ENCODE data around the gene NAA30.

Gene NAA30

DNA sequence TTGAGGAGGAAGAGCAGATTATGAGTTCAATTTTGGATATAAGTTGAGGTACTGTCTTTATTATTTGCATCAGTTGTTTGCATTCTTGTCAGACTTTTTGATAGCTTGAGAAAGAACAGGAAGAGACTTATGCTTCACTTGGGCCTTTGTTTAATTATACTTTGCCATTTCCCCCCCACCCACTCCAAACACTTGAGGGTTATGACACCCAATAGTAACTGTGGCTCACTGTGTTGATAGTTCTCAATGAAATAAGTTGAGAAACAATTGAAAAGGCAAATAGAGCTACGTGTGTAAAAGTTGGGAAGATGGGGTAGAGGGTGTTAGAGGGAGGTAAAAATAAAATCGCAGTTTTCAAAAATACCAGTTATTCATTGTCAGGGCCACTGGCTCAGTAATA, 17.7 kb downstream of the NAA30 start:
- H3K4me3 ChIP-seq (replicated peaks; ENCODE audit: low read depth, low read length), result no peak overlapping the region
- no peak for DNase-seq (ENCODE audit: extremely low read depth, low read depth)
- no peak for TF ChIP-seq CTCF (IDR thresholded peaks at IDR 0.05; ENCODE audit: low read depth, low read length, missing control alignments)

DNA sequence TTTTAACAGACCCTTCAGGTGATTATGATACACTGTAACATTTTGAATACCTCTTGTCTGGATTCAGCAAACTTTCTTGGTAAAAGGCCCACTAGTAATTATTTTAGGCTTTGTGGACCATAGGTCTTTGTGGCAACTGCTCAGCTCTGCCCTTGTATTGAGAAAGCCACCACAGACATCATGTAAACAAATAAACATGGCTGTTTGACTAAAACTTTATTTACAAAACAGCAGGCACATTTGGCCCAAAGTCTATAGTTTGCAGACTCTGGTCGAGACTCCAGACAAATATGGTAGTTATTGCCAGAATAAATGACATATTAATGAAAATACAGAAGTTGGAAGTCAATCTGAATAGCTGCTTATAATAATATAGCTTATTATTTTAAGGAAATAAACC, 18.2 kb downstream of the NAA30 start:
- DNase-seq (ENCODE audit: extremely low read depth, low read depth), result no peak
- no peak overlapping the region for H3K4me3 ChIP-seq (replicated peaks; ENCODE audit: low read depth, low read length)
- TF ChIP-seq CTCF (IDR thresholded peaks at IDR 0.05; ENCODE audit: low read depth, low read length, missing control alignments), result no peak

GRCh38 chr14:57412341-57412740, 22.0 kb downstream of the NAA30 start:
- no peak for TF ChIP-seq CTCF (IDR thresholded peaks at IDR 0.05; ENCODE audit: low read depth, low read length, missing control alignments)
- no peak overlapping the region for H3K4me3 ChIP-seq (replicated peaks; ENCODE audit: low read depth, low read length)

DNA sequence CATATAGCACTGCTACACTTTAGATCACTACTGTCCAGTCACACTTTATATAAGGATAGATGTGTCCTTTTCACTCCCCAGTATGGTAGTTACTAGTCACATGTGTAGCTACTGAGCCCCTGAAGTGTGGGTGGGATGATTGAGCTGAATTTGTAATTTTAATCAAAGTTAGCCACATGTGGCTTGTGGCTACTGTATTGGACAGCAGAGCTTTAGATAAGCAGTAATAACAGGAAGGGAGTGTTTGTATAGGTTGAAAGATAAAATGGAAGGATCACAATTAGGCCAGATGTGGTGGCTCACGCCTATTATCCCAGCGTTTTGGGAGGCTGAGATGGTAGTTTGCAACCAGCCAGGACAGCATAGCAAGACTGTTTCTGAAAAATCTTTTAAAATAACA, 23.5 kb downstream of the NAA30 start:
- no peak for TF ChIP-seq CTCF (IDR thresholded peaks at IDR 0.05; ENCODE audit: low read depth, low read length, missing control alignments)
- no peak for DNase-seq (ENCODE audit: extremely low read depth, low read depth)
- no peak overlapping the region for H3K4me3 ChIP-seq (replicated peaks; ENCODE audit: low read depth, low read length)

More at GRCh38 chr14:57412341-57412740, 22.0 kb downstream of the NAA30 start:
- no peak for DNase-seq (ENCODE audit: extremely low read depth, low read depth)

DNA sequence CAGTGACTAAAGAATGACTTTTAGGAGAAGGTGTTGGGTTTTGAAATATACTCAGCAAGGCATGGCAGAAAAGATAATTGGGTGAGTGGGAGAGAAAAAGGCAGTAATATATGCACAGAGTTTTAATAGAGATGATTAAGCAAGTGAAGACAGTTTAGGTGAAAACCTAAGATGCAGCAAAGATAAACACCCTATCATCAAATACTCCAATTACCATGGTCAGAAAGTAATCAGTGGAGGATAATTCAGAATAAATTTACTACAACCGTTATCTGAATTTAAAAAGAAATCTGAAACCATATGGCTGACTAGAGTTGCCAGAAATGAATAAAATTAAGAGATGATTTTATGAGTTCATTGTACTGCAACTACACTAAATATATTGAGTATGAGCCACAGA, 26.8 kb downstream of the NAA30 start:
- H3K4me3 ChIP-seq (replicated peaks; ENCODE audit: low read depth, low read length), result no peak overlapping the region
- DNase-seq (ENCODE audit: extremely low read depth, low read depth), result no peak
- TF ChIP-seq CTCF (IDR thresholded peaks at IDR 0.05; ENCODE audit: low read depth, low read length, missing control alignments), result no peak

DNA sequence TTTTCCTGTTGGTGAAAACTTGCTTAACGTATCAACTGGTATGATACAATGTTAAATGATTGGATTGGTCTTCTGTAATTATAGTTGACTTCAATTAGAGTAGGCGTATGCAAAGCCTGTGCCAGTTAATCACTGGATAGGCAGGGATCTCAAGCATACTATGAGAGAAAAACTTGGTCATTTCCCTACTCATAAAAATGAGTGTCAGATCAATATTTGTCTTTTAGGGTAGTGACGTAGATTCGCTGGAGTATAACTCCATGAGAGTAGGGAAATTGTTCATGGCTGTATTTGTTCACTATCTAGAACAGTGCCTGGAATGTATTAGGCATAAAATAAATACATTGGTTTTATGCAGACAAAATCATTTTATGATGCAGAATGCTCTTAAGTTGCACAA, 28.6 kb downstream of the NAA30 start:
- TF ChIP-seq CTCF (IDR thresholded peaks at IDR 0.05; ENCODE audit: low read depth, low read length, missing control alignments), result no peak
- H3K4me3 ChIP-seq (replicated peaks; ENCODE audit: low read depth, low read length), result no peak overlapping the region
- DNase-seq (ENCODE audit: extremely low read depth, low read depth), result no peak

DNA sequence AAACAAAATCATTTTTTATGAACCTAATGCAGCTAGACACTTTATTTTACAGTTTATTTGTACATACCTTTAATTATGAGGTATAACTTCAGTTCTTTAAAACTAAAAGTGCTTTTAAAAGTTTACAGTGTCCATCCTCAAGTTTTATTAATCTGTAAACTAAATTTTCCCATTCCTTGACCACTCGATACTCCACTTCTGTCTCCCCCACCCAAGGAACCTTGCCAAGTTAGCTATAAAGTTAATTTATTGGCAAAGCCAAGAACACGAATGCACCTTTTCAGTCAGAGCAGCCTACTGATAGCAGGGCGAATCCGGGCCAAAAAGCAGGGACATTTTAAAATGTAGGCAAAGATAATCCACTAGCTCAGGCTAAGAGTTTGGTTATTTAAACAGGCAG, 29.6 kb downstream of the NAA30 start:
- TF ChIP-seq CTCF (IDR thresholded peaks at IDR 0.05; ENCODE audit: low read depth, low read length, missing control alignments), result no peak
- DNase-seq (ENCODE audit: extremely low read depth, low read depth), result no peak
- no peak overlapping the region for H3K4me3 ChIP-seq (replicated peaks; ENCODE audit: low read depth, low read length)
